ENCODE data around the gene PHLPP2. TPM values are rescaled to one million over a fixed set of nuclear protein-coding genes. Genes with fewer than 3 reads are reported as not detected.
A peak's percentile ranks its signal among the peaks of the same experiment; 100 is the strongest.
"Not testable (repeated sequence)": the region's sequence is repeated elsewhere in the genome, so short reads cannot be mapped to it uniquely, and the experiment has no call there.

The PHLPP2 gene
- total RNA-seq, 2 donors from 2014 or later: 8.7 to 9.4 TPM

- Mint-ChIP-seq H3K36me3 (ENCODE audit: low read depth) (peaks cover 30% of the 10 kb centered on the region), H3K27ac (no peak overlapping the region), H3K9me3 (no peaks in the 10 kb centered on the region), H3K27me3 (no peaks in the 10 kb centered on the region), H3K4me3 (no peak overlapping the region), H3K4me1 (no peaks in the 10 kb centered on the region)
- ATAC-seq (replicated peaks): no peak
Observed at GRCh38 chr16:71703333-71703732, 21.2 kb downstream of the PHLPP2 start.

- Mint-ChIP-seq H3K27ac (no peak overlapping the region), H3K27me3 (no peaks in the 10 kb centered on the region), H3K4me1 (no peaks in the 10 kb centered on the region), H3K4me3 (no peak overlapping the region), H3K36me3 (ENCODE audit: low read depth) (peaks cover 30% of the 10 kb centered on the region), H3K9me3 (no peaks in the 10 kb centered on the region)
- no peak for ATAC-seq (replicated peaks)
Observed at GRCh38 chr16:71700831-71701230, 23.7 kb downstream of the PHLPP2 start.

GRCh38 chr16:71698491-71698890 is 26.0 kb downstream of the PHLPP2 start:
- H3K27ac Mint-ChIP-seq: no peak overlapping the region
- H3K9me3 Mint-ChIP-seq: no peaks in the 10 kb centered on the region
- H3K36me3 Mint-ChIP-seq (ENCODE audit: low read depth): peaks cover 30% of the 10 kb centered on the region
- no peak for ATAC-seq (replicated peaks)
- H3K4me1 Mint-ChIP-seq: peaks cover 1% of the 10 kb centered on the region
- H3K4me3 Mint-ChIP-seq: no peak overlapping the region
- H3K27me3 Mint-ChIP-seq: no peaks in the 10 kb centered on the region

- H3K4me1 Mint-ChIP-seq: peaks cover 7% of the 10 kb centered on the region
- no peak for ATAC-seq (replicated peaks)
- no peak overlapping the region for H3K4me3 Mint-ChIP-seq
- H3K36me3 Mint-ChIP-seq (ENCODE audit: low read depth): peaks cover 35% of the 10 kb centered on the region
- no peaks in the 10 kb centered on the region for H3K9me3 Mint-ChIP-seq
- H3K27me3 Mint-ChIP-seq: no peaks in the 10 kb centered on the region
- peak overlapping the region; percentile 13 for H3K27ac Mint-ChIP-seq
Observed at GRCh38 chr16:71693164-71693563, 31.3 kb downstream of the PHLPP2 start.

GRCh38 chr16:71689901-71690300 is 34.6 kb downstream of the PHLPP2 start:
- Mint-ChIP-seq H3K9me3 (no peaks in the 10 kb centered on the region), H3K36me3 (ENCODE audit: low read depth) (peaks cover 64% of the 10 kb centered on the region), H3K27ac (no peak overlapping the region), H3K27me3 (no peaks in the 10 kb centered on the region), H3K4me3 (no peak overlapping the region), H3K4me1 (peaks cover 7% of the 10 kb centered on the region)
- ATAC-seq (replicated peaks): no peak

- H3K27me3 Mint-ChIP-seq: no peaks in the 10 kb centered on the region
Observed at GRCh38 chr16:71687861-71688260, 36.6 kb downstream of the PHLPP2 start.

GRCh38 chr16:71684280-71684679 is 40.2 kb downstream of the PHLPP2 start:
- H3K27ac Mint-ChIP-seq: not testable (repeated sequence)

More at GRCh38 chr16:71687861-71688260, 36.6 kb downstream of the PHLPP2 start:
- no peak for ATAC-seq (replicated peaks)
- H3K27ac Mint-ChIP-seq: no peak overlapping the region
- H3K4me1 Mint-ChIP-seq: no peaks in the 10 kb centered on the region
- H3K4me3 Mint-ChIP-seq: no peak overlapping the region
- H3K36me3 Mint-ChIP-seq (ENCODE audit: low read depth): peaks cover 84% of the 10 kb centered on the region
- H3K9me3 Mint-ChIP-seq: no peaks in the 10 kb centered on the region

GRCh38 chr16:71681360-71681759 is 43.1 kb downstream of the PHLPP2 start:
- Mint-ChIP-seq H3K27ac (no peak overlapping the region), H3K27me3 (no peaks in the 10 kb centered on the region), H3K4me3 (no peak overlapping the region), H3K36me3 (ENCODE audit: low read depth) (peaks cover 95% of the 10 kb centered on the region), H3K9me3 (no peaks in the 10 kb centered on the region), H3K4me1 (no peaks in the 10 kb centered on the region)
- ATAC-seq (replicated peaks): no peak

More at GRCh38 chr16:71684280-71684679, 40.2 kb downstream of the PHLPP2 start:
- H3K4me3 Mint-ChIP-seq; ATAC-seq (replicated peaks); H3K4me1 Mint-ChIP-seq; H3K27me3 Mint-ChIP-seq; H3K9me3 Mint-ChIP-seq: not testable (repeated sequence)
- peaks cover 95% of the 10 kb centered on the region for H3K36me3 Mint-ChIP-seq (ENCODE audit: low read depth)

GRCh38 chr16:71676236-71676635 is 48.3 kb downstream of the PHLPP2 start:
- H3K27me3 Mint-ChIP-seq: no peaks in the 10 kb centered on the region
- no peaks in the 10 kb centered on the region for H3K9me3 Mint-ChIP-seq
- no peak for ATAC-seq (replicated peaks)
- H3K4me3 Mint-ChIP-seq: no peak overlapping the region
- H3K36me3 Mint-ChIP-seq (ENCODE audit: low read depth): peaks cover 86% of the 10 kb centered on the region
- H3K4me1 Mint-ChIP-seq: no peaks in the 10 kb centered on the region
- no peak overlapping the region for H3K27ac Mint-ChIP-seq

- Mint-ChIP-seq H3K27ac (no peak overlapping the region), H3K36me3 (ENCODE audit: low read depth) (peaks cover 86% of the 10 kb centered on the region), H3K27me3 (no peaks in the 10 kb centered on the region), H3K9me3 (no peaks in the 10 kb centered on the region), H3K4me3 (no peak overlapping the region), H3K4me1 (no peaks in the 10 kb centered on the region)
- no peak for ATAC-seq (replicated peaks)
Observed at GRCh38 chr16:71675380-71675779, 49.1 kb downstream of the PHLPP2 start.

- Mint-ChIP-seq H3K4me1 (no peaks in the 10 kb centered on the region), H3K4me3 (no peak overlapping the region), H3K27me3 (no peaks in the 10 kb centered on the region), H3K36me3 (ENCODE audit: low read depth) (peaks cover 87% of the 10 kb centered on the region), H3K9me3 (no peaks in the 10 kb centered on the region), H3K27ac (no peak overlapping the region)
- no peak for ATAC-seq (replicated peaks)
Observed at GRCh38 chr16:71674229-71674628, 50.3 kb downstream of the PHLPP2 start.

- H3K36me3 Mint-ChIP-seq (ENCODE audit: low read depth): peaks cover 87% of the 10 kb centered on the region
- H3K27me3 Mint-ChIP-seq: no peaks in the 10 kb centered on the region
- no peak for ATAC-seq (replicated peaks)
- no peaks in the 10 kb centered on the region for H3K4me1 Mint-ChIP-seq
- peak overlapping the region; percentile 60 for H3K27ac Mint-ChIP-seq
- no peaks in the 10 kb centered on the region for H3K9me3 Mint-ChIP-seq
- H3K4me3 Mint-ChIP-seq: no peak overlapping the region
Observed at GRCh38 chr16:71673582-71673973, 50.9 kb downstream of the PHLPP2 start.

- H3K4me3 Mint-ChIP-seq: no peak overlapping the region
- peak overlapping the region; percentile 60 for H3K27ac Mint-ChIP-seq
- no peaks in the 10 kb centered on the region for H3K4me1 Mint-ChIP-seq
- ATAC-seq (replicated peaks): peak; percentile 88
- no peaks in the 10 kb centered on the region for H3K27me3 Mint-ChIP-seq
- H3K36me3 Mint-ChIP-seq (ENCODE audit: low read depth): peaks cover 86% of the 10 kb centered on the region
- H3K9me3 Mint-ChIP-seq: no peaks in the 10 kb centered on the region
Observed at GRCh38 chr16:71672803-71673581, 51.5 kb downstream of the PHLPP2 start.

- H3K4me1 Mint-ChIP-seq: no peaks in the 10 kb centered on the region
- H3K9me3 Mint-ChIP-seq: no peaks in the 10 kb centered on the region
- no peak overlapping the region for H3K4me3 Mint-ChIP-seq
- H3K27ac Mint-ChIP-seq: peak overlapping the region; percentile 68
- no peak for ATAC-seq (replicated peaks)
- no peaks in the 10 kb centered on the region for H3K27me3 Mint-ChIP-seq
- H3K36me3 Mint-ChIP-seq (ENCODE audit: low read depth): peaks cover 86% of the 10 kb centered on the region
Observed at GRCh38 chr16:71672125-71672524, 52.4 kb downstream of the PHLPP2 start.

- no peaks in the 10 kb centered on the region for H3K27me3 Mint-ChIP-seq
- no peak overlapping the region for H3K4me3 Mint-ChIP-seq
- no peaks in the 10 kb centered on the region for H3K4me1 Mint-ChIP-seq
- ATAC-seq (replicated peaks): no peak
- H3K27ac Mint-ChIP-seq: no peak overlapping the region
- H3K9me3 Mint-ChIP-seq: no peaks in the 10 kb centered on the region
- peaks cover 86% of the 10 kb centered on the region for H3K36me3 Mint-ChIP-seq (ENCODE audit: low read depth)
Observed at GRCh38 chr16:71671165-71671564, 53.3 kb downstream of the PHLPP2 start.
